ENCODE data around the gene SORL1-AS1.

The SORL1-AS1 gene

GRCh38 chr11:121451178-121451985 lies 1.4 kb downstream of the SORL1-AS1 start:
- DNase-seq = peak; percentile 56

GRCh38 chr11:121450401-121450800 lies 2.4 kb downstream of the SORL1-AS1 start:
- DNase-seq = no peak

- no peak for DNase-seq
Measured at GRCh38 chr11:121449626-121450025, 3.1 kb downstream of the SORL1-AS1 start.

- DNase-seq = no peak
Measured at GRCh38 chr11:121449123-121449522, 3.6 kb downstream of the SORL1-AS1 start.

GRCh38 chr11:121448431-121448941 lies 4.3 kb downstream of the SORL1-AS1 start:
- DNase-seq = no peak

- DNase-seq = no peak
Measured at GRCh38 chr11:121448011-121448410, 4.8 kb downstream of the SORL1-AS1 start.

GRCh38 chr11:121446752-121447156 lies 6.0 kb downstream of the SORL1-AS1 start:
- no peak for DNase-seq

- DNase-seq = no peak
Measured at GRCh38 chr11:121445071-121445768, 7.5 kb downstream of the SORL1-AS1 start.

- DNase-seq = no peak
Measured at GRCh38 chr11:121444526-121444925, 8.2 kb downstream of the SORL1-AS1 start.

- DNase-seq = no peak
Measured at GRCh38 chr11:121443688-121444275, 9.0 kb downstream of the SORL1-AS1 start.

- no peak for DNase-seq
Measured at GRCh38 chr11:121441521-121441920, 11.2 kb downstream of the SORL1-AS1 start.

GRCh38 chr11:121439759-121440158 lies 13.0 kb downstream of the SORL1-AS1 start:
- DNase-seq = no peak

- no peak for DNase-seq
Measured at GRCh38 chr11:121439337-121439736, 13.4 kb downstream of the SORL1-AS1 start.

GRCh38 chr11:121437686-121438078 lies 15.1 kb downstream of the SORL1-AS1 start:
- DNase-seq = no peak

- no peak for DNase-seq
Measured at GRCh38 chr11:121437018-121437685, 15.6 kb downstream of the SORL1-AS1 start.

- no peak for DNase-seq
Measured at GRCh38 chr11:121435551-121436511, 16.9 kb downstream of the SORL1-AS1 start.

- DNase-seq = no peak
Measured at GRCh38 chr11:121435132-121435531, 17.6 kb downstream of the SORL1-AS1 start.

GRCh38 chr11:121431820-121432526 lies 20.8 kb downstream of the SORL1-AS1 start:
- no peak for DNase-seq

- DNase-seq = no peak
Measured at GRCh38 chr11:121429556-121429955, 23.2 kb downstream of the SORL1-AS1 start.

- no peak for DNase-seq
Measured at GRCh38 chr11:121427400-121427744, 25.4 kb downstream of the SORL1-AS1 start.

All from activated gamma-delta T cell treated with Interleukin-2 at 50 U/mL for 16 hours (primary cell).